22Rv1 (cell line): ENCODE data around the gene TLR6.

Experiments
- ZFX ChIP-seq: fragments of 450-650 bp; IDR thresholded peaks from 2 replicates; pipeline ENCODE4 v1.6.1; 2017; ENCODE audit warnings: antibody characterized with exemption, borderline replicate concordance
- TF ChIP-seq, protein P1 (sequence below): fragments of 450-650 bp; IDR thresholded peaks from 2 replicates; pipeline ENCODE4 v1.5.1; 2017; ENCODE audit warnings: mild to moderate bottlenecking

DNA sequence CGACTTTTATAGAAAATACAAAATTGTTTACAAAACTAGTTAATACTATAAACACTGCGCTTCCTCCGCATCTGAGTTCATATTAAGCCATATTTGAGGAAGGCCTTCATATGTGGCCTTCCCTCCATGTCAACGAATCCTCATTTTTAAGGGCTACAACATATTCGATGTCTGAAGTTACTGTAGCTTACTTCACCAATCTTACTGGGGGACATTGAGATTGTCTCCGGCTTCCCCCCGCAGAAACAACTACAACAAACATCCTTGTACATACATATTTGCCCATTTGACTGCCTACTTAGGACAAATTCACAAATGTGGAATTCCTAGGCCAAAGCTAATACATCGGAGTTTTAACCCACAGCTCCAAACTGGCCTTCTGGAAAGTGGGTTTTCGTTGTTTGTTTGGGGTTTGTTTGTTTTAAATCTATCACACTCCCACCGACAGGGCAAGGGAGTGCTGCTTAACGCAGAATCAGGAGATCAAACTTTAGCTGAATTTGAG, 10.4 kb upstream of the TLR6 start:
- TF ChIP-seq, protein P1, sequence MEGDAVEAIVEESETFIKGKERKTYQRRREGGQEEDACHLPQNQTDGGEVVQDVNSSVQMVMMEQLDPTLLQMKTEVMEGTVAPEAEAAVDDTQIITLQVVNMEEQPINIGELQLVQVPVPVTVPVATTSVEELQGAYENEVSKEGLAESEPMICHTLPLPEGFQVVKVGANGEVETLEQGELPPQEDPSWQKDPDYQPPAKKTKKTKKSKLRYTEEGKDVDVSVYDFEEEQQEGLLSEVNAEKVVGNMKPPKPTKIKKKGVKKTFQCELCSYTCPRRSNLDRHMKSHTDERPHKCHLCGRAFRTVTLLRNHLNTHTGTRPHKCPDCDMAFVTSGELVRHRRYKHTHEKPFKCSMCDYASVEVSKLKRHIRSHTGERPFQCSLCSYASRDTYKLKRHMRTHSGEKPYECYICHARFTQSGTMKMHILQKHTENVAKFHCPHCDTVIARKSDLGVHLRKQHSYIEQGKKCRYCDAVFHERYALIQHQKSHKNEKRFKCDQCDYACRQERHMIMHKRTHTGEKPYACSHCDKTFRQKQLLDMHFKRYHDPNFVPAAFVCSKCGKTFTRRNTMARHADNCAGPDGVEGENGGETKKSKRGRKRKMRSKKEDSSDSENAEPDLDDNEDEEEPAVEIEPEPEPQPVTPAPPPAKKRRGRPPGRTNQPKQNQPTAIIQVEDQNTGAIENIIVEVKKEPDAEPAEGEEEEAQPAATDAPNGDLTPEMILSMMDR, result no peak
- TF ChIP-seq ZFX, result no peak
